ENCODE results near the gene ELF2. TPM values are rescaled to one million over a fixed set of nuclear protein-coding genes. Genes with fewer than 3 reads are reported as not detected.

The ELF2 gene
- total and polyA plus RNA-seq, 8 donors, result 9.0 to 31.6 (median 18.7) TPM

DNA sequence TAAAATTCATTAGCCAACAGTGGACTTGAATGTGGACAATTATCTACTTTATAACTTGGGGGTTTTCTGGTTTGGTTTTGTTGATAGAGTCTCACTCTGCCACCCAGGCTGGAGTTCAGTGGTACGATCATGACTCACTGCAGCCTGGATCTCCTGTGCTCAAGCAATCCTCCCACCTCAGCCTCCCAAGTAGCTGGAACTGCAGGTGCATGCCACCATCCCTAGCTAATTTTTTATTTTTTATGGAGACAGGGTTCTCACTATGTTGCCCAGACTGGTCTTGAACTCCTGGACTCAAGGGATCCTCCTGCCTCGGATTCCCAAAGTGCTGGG is 12.4 kb upstream of the ELF2 start:
- H3K27me3 ChIP-seq, result no peaks in the 10 kb centered on the region
- 88 to 96% methylated on average over 2 of the region's 2 CpGs for WGBS, 2 donors
- intact Hi-C loops (cut with DNase I), result no loop called here
- no peaks in the 10 kb centered on the region for H3K36me3 ChIP-seq
- no peak overlapping the region for H3K27ac ChIP-seq
- H3K4me3 ChIP-seq, result no peak overlapping the region
- TF ChIP-seq, protein P1, sequence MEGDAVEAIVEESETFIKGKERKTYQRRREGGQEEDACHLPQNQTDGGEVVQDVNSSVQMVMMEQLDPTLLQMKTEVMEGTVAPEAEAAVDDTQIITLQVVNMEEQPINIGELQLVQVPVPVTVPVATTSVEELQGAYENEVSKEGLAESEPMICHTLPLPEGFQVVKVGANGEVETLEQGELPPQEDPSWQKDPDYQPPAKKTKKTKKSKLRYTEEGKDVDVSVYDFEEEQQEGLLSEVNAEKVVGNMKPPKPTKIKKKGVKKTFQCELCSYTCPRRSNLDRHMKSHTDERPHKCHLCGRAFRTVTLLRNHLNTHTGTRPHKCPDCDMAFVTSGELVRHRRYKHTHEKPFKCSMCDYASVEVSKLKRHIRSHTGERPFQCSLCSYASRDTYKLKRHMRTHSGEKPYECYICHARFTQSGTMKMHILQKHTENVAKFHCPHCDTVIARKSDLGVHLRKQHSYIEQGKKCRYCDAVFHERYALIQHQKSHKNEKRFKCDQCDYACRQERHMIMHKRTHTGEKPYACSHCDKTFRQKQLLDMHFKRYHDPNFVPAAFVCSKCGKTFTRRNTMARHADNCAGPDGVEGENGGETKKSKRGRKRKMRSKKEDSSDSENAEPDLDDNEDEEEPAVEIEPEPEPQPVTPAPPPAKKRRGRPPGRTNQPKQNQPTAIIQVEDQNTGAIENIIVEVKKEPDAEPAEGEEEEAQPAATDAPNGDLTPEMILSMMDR (IDR thresholded peaks at IDR 0.05), result no peak
- DNase-seq (no peak), FAIRE-seq (no peak), ATAC-seq (no peak)
- H3K4me1 ChIP-seq, result no peaks in the 10 kb centered on the region
- no peaks in the 10 kb centered on the region for H3K9me3 ChIP-seq

DNA sequence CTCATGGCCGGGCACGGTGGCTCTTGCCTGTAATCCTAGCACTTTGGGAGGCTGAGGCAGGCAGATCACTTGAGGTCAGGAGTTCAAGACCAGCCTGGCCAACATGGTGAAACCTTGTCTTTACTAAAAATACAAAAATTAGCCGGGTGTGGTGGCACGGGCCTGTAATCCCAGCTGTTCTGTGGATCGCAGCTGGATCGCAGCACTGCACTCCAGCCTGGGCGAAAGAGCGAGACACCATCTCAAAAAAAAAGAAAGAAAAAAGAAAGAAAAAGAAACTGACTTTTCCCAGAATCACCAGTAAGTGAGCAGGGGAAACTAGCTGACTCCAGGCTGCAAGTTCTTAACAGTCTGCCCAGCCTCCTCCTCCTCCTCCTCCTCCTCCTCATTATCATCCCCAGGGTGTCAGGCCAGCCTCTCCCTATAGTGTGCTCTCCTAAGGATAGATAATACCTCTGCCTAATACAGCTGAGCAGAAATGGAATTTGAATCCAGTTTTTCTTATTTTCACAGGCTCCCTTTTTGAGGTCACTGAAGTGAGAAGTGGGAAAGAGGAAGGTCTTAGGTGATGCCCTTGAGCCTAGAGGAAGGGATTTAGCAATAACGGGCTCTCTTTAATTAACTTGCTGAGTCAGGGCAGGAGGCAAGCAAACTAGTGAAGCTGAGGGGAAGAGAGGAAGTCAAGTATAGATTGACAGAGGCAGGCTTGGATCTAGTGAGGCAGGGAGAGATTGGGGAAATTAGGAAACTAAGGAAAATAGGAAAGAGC is 11.8 kb upstream of the ELF2 start:
- Histone ChIP-seq H3K27ac (no peak overlapping the region), H3K9me3 (no peaks in the 10 kb centered on the region), H3K4me1 (no peaks in the 10 kb centered on the region), H3K36me3 (no peaks in the 10 kb centered on the region), H3K27me3 (no peaks in the 10 kb centered on the region), H3K4me3 (no peak overlapping the region)
- no peak for DNase-seq
- no peak for FAIRE-seq
- 78 to 86% methylated on average over 9 of the region's 9 CpGs for WGBS, 2 donors
- intact Hi-C loops (cut with DNase I), result no loop called here
- ATAC-seq, result peak in 2 of 4 donors; percentile 72
- TF ChIP-seq, protein P1 (IDR thresholded peaks at IDR 0.05), result no peak

DNA sequence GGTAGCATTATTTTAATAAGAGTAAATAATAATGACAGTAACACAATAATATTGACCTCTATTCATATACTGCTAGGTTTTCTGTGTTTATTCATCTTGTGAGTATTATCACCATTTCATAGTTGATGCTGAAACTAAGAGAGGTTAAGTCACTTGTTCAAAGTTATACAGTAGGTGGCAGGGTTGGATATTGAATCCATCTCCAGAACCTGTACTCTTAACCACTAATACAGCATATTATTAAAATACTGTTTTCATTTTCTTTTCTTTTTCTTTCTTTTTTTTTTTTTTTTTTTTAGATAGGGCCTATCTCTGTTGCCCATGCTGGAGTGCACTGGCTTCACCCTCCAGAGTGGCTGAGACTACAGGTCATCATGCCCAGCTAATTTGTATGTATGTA is 7.1 kb upstream of the ELF2 start:
- Histone ChIP-seq H3K27me3 (no peaks in the 10 kb centered on the region), H3K36me3 (no peaks in the 10 kb centered on the region), H3K4me1 (no peaks in the 10 kb centered on the region), H3K4me3 (no peak overlapping the region), H3K9me3 (no peaks in the 10 kb centered on the region), H3K27ac (no peak overlapping the region)
- FAIRE-seq (no peak), ATAC-seq (peak in 3 of 4 donors; percentile 61 to 75 (median 72)), DNase-seq (no peak)
- intact Hi-C loops (cut with DNase I), result no loop called here
- TF ChIP-seq, protein P1 (IDR thresholded peaks at IDR 0.05), result no peak

DNA sequence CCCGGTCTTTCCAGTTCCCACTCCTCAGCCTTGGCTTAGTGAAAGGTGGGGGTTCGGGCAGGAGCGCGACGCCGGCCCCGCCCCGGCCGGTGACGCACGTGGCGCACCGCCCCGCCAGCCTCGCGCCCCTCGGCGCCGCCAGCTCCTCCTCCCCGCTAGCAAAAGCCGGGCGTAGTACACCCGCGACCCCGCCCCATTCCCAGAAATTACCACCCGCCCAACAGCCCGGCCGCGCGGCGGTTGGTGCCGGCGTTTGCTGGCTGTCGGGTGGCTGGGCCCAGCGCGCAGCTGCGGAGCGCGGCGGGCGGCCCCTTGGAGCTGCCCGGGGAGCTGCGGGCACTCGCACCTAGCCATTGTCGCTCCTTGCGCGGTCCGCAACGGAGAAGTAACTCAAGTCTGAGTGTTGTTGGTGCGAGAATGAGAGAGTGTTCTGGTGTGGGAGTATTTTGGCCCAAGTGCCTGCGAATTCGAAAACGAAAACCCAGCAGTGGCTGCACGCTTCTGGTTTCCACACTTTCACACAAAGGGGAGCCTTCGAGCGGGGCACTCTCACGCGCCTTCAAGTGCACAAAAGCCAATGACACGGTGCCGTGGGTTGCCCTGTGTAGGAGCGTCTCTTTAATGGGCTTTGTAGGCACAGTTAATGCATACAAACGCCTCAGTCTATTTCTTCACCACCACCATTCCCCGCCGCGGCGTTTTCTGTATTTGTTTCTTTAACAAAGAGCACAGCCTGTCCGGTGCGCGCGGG is 1.0 kb upstream of the ELF2 start:
- Histone ChIP-seq H3K4me3 (peak overlapping the region; percentile 60 to 97 (median 89)), H3K9me3 (no peaks in the 10 kb centered on the region), H3K4me1 (peaks cover 0 to 10% (median 0%) of the 10 kb centered on the region in 3 donors), H3K27me3 (no peaks in the 10 kb centered on the region), H3K36me3 (no peaks in the 10 kb centered on the region), H3K27ac (peak overlapping the region; percentile 99 to 100 (median 99))
- ATAC-seq, result peak; percentile 75 to 85 (median 82)
- intact Hi-C loops (cut with DNase I), result no loop called here
- TF ChIP-seq, protein P1 (IDR thresholded peaks at IDR 0.05), result no peak
- 1% methylated on average over 59 to 70 of the region's 70 CpGs for WGBS, 2 donors
- peak; percentile 96 to 97 (median 97) for DNase-seq
- FAIRE-seq, result no peak
